Stimulated activated CD8-positive, alpha-beta memory T cell treated with anti-CD3 and anti-CD28 coated beads, Interleukin-15, amount 100 ng/mL, for 1 hour (primary cell): ENCODE results near the gene NPC1.
"Not testable (repeated sequence)": the region's sequence is repeated elsewhere in the genome, so short reads cannot be mapped to it uniquely, and the experiment has no call there.

ENCODE experiments used
- DNase-seq: peaks from one replicate; pipeline ENCODE4 v3.0.0-alpha.2; 2020; ENCODE audit warnings: low read depth

The NPC1 gene

DNA sequence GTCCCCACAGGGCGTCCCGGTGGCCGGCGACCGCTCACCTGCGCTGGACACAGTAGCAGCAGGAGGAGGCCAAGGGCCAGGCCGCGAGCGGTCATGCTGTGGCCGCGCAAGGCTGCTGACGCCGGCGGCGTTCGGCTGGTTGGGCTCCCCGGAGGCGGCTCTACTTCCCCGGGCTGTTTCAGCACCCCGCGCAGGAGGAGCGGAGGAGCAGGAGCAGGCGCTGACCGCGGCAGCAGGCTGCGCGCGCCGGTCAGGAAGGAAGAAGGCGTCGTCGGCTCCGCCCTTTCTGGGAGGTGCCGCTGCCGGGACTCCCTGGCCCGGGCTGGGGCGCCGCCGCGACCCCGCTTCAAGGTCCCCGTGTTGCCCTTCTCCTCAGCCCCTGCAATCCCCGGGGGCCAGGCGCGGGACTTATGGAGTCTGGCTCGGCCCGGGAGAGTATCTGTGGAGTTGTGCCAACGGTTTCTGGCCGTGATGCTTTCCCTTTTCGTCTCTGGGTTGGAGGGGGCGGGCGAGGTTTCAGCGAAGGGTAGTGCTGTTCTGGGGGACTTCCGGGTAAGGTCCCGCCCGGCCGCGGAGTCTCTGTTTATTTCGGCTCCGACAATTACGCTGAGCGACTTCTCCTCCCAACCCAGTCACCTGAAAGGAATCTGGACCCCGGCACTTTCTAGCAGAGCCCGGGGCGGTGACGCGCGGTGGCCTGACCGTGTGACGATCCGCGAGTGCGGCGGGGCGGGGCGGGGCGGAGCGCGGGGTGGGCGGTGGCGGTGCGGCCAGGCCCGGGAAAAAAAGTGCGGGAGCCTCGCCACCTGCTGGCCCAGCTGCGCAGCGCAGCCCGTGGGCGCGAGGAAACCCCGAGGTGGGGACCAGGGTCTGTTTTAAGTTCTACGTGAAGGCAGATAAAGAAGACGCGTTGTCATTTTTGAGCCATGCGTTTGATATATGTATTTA is at the start of gene NPC1:
Gene NPC1 (minus strand): TSS at position 258 of the 948 bp plus-strand sequence. CDS start 163 bp downstream, at position 95.
- DNase-seq: peak; percentile 81

DNA sequence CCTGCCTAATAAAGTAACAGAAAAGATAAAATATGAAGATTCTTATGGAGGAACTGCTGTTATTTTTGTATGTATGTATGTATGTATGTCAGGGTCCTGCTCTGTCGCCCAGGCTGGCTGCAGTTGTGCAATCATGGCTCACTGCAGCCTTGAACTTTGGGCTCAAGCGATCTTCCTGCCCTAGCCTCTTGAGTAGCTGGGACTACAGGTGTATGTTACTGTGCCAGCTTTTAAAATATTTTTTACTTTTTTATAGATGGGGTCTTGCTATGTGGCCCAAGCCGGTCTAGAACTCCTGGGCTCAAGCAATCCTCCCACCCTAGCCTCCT is 49.7 kb upstream of the NPC1 start:
- no peak for DNase-seq

DNA sequence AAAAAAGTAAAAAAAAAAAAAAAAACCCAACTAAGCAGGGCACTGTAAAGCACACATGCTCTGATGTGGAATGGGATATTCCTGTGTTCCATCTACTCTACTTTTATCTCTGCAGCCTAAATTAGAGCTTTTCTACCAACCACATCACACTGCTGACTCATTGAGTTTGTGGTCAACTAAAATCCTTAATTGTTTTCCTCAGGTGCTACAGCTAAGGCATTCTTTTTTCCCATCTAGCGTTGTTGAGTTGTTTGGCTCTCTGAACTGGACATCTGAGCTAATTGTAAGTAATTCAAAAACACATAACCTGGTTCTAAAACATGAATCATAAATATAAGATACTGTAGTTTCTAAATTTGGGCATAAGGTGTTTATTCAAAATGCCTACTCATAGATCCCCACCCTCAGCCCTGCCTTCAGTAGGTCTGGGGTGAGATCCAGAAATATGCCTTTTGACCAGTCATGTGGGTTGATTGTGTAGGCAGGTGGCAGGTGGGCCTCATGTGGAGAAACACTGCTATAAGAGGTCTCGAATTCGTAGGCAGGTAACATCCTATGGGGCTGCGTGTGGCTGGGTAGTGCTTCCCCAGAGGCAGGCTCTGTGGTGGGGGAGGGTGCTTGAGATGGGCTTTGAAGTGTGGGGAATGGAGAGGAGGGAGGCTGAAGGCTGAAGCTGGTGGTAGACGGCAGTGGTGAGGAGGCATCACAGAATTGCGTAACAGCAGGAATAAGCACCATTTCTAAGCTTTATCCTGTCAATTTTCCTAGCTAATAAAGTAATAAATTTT is 49.2 kb upstream of the NPC1 start:
- no peak for DNase-seq

DNA sequence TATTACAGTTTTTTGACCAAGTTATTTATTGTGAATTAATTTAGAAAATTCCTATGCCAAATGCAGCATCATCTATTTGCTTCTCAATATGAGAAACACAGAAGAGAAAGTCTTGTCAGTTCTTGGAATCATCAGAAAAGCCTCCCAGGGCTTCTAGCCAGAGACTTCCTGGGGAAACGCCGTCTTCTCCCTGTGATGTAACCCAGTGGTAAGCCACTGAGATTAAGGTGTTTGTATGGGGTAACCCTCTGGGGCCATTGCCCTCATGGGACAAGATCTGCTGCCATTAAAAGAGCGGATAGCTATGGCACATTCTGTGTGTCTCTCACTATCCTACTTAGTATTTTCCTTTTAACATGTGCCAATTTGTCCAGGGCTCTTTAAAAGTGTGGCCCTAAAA is 48.4 kb upstream of the NPC1 start:
- no peak for DNase-seq

DNA sequence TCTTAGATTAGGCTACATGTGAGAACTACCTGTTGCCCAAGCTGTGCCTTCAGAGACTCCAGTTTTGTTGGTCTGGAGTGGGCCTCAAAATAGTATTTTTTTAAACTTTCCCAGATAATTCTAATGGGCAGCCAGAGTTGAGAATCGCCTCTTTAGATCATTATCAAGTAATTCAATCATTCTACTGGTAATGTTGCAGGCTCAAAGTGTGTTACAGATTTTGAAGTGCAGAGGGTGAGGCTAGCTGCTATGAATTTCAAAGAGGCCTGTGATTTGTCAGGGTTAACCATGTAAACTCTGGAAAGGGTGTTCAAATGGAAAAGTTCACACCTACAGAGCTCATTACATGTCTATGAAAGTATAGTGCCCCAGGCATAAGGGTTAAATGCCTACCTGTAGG is 46.3 kb upstream of the NPC1 start:
- no peak for DNase-seq

GRCh38 chr18:23631746-23632145 is 45.4 kb upstream of the NPC1 start:
- DNase-seq: no peak

DNA sequence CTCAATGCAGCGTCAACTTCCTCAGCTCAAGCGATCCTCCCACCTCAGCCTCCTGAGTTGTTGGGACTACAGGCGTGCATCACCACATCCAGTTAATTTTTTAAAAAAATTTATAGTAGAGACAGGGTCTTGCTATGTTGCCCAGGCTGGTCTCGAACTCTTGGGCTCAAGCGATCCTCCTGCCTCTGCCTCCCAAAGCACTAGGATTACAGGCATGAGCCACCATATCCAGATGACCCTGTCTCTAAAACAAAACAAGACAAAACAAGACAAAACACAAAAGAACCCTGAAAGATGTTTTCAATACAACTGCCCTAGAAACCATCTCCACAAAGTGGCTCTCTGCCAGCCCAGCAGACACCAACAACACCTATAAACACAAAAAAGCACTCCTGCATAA is 45.0 kb upstream of the NPC1 start:
- DNase-seq: no peak

DNA sequence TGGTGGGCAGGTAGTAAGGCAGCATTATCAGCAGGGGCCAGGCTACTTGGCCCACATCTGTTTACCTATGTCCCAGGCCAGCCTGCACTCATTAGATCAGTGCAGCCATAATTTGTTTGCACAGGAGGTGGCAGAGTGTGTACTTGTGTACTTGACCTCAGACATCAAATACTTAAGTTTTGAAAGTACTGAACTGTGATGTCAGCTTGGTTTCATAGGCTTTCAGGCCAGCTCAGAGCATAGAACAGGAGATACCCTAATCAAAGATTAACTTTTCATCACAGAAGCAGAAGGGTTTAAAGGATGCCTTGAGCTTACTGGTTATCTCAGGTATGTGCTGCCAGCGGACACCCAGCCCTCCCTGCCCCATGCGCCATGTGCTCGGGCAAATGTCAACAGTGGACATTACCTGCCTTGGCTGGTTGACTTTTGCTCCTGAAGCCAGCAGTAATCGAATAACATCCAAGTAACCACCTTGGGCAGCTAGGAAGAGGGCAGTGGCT is 43.2 kb upstream of the NPC1 start:
- no peak for DNase-seq

- DNase-seq: no peak
These were observed 41.7 kb upstream of the NPC1 start for GRCh38 chr18:23627970-23628369.

DNA sequence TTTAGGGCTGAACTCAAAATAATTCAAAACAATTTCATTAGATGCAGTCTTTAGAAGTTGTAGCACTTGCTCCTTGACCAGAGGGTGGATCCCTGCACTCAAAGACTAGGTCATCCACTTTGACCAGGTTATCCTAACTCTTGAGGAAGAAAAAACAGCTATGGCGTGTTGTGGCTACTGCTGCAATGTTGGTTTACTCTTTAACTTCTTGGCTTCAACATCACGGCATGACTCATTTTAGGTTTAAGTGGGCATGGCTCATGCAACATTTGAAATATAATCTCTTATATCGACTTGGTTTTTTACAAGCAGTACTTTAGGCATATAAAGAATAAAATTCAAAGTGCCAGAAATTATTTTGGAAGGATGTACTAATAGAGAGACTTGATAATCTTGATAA is 41.0 kb upstream of the NPC1 start:
- DNase-seq: no peak

DNA sequence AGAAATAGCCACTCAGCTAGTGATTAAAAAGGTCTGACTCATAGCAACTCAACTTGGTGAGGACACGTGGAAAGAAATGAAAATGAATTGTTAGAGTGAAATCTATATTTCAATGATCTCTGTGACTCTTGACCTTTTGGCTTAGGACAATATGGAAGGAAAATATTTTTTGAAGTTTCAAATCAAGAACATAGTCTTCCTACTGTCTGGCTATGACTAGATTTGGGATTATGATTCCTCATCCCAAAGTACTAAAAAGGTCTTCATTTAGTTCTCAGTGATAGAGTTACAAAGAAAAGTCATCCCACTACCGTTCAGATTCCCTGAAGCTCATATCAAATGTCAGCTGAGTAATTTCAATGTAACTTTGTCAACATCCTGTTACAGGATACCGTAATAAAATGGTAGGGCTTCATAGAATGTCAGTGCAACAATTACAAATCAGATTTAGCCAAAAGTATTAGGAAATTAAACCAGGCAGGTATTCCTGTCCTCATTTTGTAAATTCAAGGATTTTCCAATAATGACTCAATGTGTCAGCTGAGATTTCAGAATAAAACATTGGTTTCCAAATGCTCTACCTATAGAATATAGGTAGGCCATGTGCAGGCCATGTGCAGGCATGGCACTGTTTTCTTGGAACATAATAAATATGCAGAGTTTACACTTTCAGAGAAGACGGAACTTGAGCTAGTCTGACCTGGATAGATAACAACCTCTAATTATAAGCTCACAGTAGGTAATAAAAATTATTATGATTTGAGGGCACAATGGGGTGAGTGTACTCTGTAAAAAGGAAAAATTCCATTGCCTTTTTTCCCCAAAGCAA is 40.4 kb upstream of the NPC1 start:
- DNase-seq: no peak

DNA sequence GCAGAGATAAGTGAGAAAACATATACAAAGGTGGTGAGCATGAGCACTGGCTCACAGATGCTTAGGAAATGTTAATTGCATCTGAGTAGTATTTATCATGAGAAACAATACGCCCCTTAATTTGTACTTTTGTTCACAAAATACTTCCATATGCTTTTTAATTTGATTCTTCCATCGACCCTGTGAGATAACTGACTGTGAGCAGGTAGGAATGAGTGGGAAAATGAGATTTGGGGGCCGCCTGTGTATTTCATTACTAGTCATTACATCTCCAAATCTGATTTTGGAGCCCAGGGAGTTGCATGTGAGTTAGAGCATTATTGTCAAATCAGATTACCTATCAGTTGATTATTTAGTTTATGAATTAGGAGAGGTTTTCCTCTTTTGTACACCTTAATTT is 36.7 kb upstream of the NPC1 start:
- no peak for DNase-seq

GRCh38 chr18:23619388-23619881 is 33.1 kb upstream of the NPC1 start:
- no peak for DNase-seq

GRCh38 chr18:23618862-23619387 is 32.6 kb upstream of the NPC1 start:
- no peak for DNase-seq

- DNase-seq: no peak
These were observed 31.2 kb upstream of the NPC1 start for GRCh38 chr18:23617412-23618014.

- no peak for DNase-seq
These were observed 30.0 kb upstream of the NPC1 start for GRCh38 chr18:23616258-23616657.

DNA sequence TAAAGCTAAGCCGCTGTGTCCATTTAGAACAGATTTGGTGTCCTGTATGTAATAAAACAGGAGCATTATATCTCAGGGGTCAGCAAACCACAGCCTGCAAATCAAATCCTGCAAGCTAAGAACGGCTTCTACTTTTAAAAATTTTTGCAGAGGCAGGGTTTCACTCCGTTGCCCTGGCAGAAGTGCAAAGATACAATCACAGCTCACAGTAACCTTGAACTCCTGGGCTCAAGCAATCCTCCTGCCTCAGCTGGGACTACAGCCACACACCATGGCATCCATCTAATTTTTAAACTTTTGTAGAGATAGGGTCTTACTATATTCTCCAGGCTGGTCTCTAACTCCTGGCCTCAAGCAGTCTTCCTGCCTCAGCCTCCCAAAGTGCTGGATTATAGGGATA is 28.6 kb upstream of the NPC1 start:
- no peak for DNase-seq

- DNase-seq: no peak
These were observed 28.1 kb upstream of the NPC1 start for GRCh38 chr18:23614413-23614812.

GRCh38 chr18:23613091-23613475 is 26.8 kb upstream of the NPC1 start:
- DNase-seq: not testable (repeated sequence)

- no peak for DNase-seq
These were observed 26.3 kb upstream of the NPC1 start for GRCh38 chr18:23612434-23613090.
